Upper lobe of left lung (tissue), 6 donors: ENCODE measurements around the gene CFAP97. TPM values are rescaled to one million over a fixed set of nuclear protein-coding genes. Genes with fewer than 3 reads are reported as not detected.
A peak's percentile ranks its signal among the peaks of the same experiment; 100 is the strongest.

Experiments used
- ATAC-seq, 2 donors: fragments of 200-7000 bp; cut with Tn5 transposase; one replicate each; pipeline ENCODE4 v1.9.1; 2022; ENCODE audit warnings: mild to moderate bottlenecking in 2 of 2, moderate library complexity in 2 of 2; ENCODE audit not compliant: low FRiP score in 2 of 2
- DNase-seq, 2 donors: peaks; one replicate each; pipeline ENCODE4 v3.0.0-alpha.2; 2019 to 2020
- H3K27ac ChIP-seq, 4 donors: fragments of 200-600 bp; sonication (generic); one replicate each; pipeline ENCODE4 v1.5.1; 2016 to 2019
- H3K27me3 ChIP-seq, 4 donors: fragments of 200-600 bp; sonication (generic); one replicate each; pipeline ENCODE4 v1.5.1; 2017 to 2019
- H3K36me3 ChIP-seq, 4 donors: fragments of 200-600 bp; sonication (generic); one replicate each; pipeline ENCODE4 v1.5.1; 2016 to 2019
- H3K4me1 ChIP-seq, 4 donors: fragments of 200-600 bp; sonication (generic); one replicate each; pipeline ENCODE4 v1.5.1; 2018 to 2019
- H3K4me3 ChIP-seq, 4 donors: fragments of 200-600 bp; sonication (generic); one replicate each; pipeline ENCODE4 v1.5.1; 2017 to 2019; ENCODE audit warnings: mild to moderate bottlenecking in 2 of 4, moderate library complexity in 1 of 4
- H3K9me3 ChIP-seq, 4 donors: fragments of 200-600 bp; sonication (generic); one replicate each; pipeline ENCODE4 v1.5.1; 2018 to 2019
- CTCF ChIP-seq, 6 experiments: fragments of 450-650 bp in 4 of 6; fragments of 200-600 bp in 2 of 6; sonication (generic) in 2 of 6; IDR thresholded peaks; one replicate each; pipeline ENCODE4 v1.5.1; 2016 to 2019; ENCODE audit warnings: antibody characterized with exemption in 6 of 6
- EP300 ChIP-seq, 4 donors: sonication (generic); formaldehyde crosslinking; IDR thresholded peaks; one replicate each; pipeline ENCODE4 v1.5.1; 2017; ENCODE audit warnings: antibody characterized with exemption in 4 of 4, control low read depth in 2 of 4
- POLR2A ChIP-seq, 4 donors: fragments of 450-650 bp; IDR thresholded peaks; one replicate each; pipeline ENCODE4 v1.5.1; 2016 to 2017; ENCODE audit warnings: antibody characterized with exemption in 4 of 4, mild to moderate bottlenecking in 2 of 4
- POLR2AphosphoS5 ChIP-seq, 2 donors: sonication (generic); formaldehyde crosslinking; IDR thresholded peaks; one replicate each; pipeline ENCODE4 v1.5.1; 2017; ENCODE audit warnings: antibody characterized with exemption in 2 of 2
- WGBS, 2 donors: methylation state at CpG; one replicate each; pipeline ENCODE4 v1.1.5; 2017 to 2018; 5-methylcytosine and 5-hydroxymethylcytosine counted together
- total RNA-seq, 6 donors: library from RNA; depleted of rRNA in 4 of 6; stranded (reverse); fragments of >200 nt in 4 of 6; gene quantifications; one replicate each; pipeline versions ENCODE4 v1.1.0 to v1.2.1, GENCODE V29; 2016 to 2021
- donor health status: DM: no; HTN: no; CAD: no; lungs with moderate emphysema.
- donor health status: DM: no; HTN: yes; CAD: no; lungs with severe emphysema.

The CFAP97 gene
- total RNA-seq: 10 to 100 TPM; 12.3 to 42.9 (median 24.0) TPM

GRCh38 chr4:185203486-185204237 is at the start of gene CFAP97:
TSS of gene CFAP97 (minus strand) at chr4:185204000. CDS start at chr4:185191196, 12,804 bp downstream.
- peak within 1 kb of the TSS; percentile 92 to 97 (median 96) for H3K27ac ChIP-seq
- ATAC-seq: peak; percentile 93 to 97
- 0% methylated on average over 10 to 27 of the region's 103 CpGs for WGBS, 2 donors
- no peaks in the 10 kb centered on the region for H3K27me3 ChIP-seq
- peaks cover 17 to 35% (median 24%) of the 10 kb centered on the region in 4 donors for H3K4me1 ChIP-seq
- no peaks in the 10 kb centered on the region for H3K36me3 ChIP-seq
- peak; percentile 93 to 98 for DNase-seq
- TF ChIP-seq CTCF (IDR thresholded peaks at IDR 0.05): peak in 2 of 6 experiments; percentile 13 to 15
- TF ChIP-seq POLR2AphosphoS5 (IDR thresholded peaks at IDR 0.05): peak; percentile 33 to 60
- TF ChIP-seq POLR2A (IDR thresholded peaks at IDR 0.05): peak in 3 of 4 donors; percentile 37 to 86 (median 83)
- TF ChIP-seq EP300 (IDR thresholded peaks at IDR 0.05): no peak
- H3K4me3 ChIP-seq: peak within 1 kb of the TSS; percentile 63 to 82 (median 78)
- H3K9me3 ChIP-seq: no peaks in the 10 kb centered on the region

DNA sequence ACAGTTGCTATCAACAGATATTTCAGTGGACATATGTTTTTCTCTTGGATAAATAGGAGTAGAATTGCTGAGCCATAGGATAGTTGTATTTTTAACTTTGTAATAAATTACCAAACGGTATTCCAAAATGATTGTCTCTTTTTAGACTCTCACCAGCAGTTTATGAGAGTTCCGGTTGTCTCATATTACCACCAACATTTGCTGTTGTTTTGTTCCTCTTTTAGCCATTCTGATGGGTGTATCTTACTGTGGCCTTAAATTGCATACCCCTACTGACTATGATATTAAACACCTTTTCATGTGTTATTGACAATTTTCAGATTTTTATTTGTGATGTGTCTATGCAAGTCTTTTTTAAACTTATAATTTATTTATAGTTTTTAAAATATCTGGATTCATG is 45.3 kb upstream of the CFAP97 start:
- ATAC-seq (no peak), DNase-seq (no peak)
- H3K9me3 ChIP-seq: no peaks in the 10 kb centered on the region
- H3K36me3 ChIP-seq: no peaks in the 10 kb centered on the region
- 79 to 86% methylated on average over 2 of the region's 2 CpGs for WGBS, 2 donors
- TF ChIP-seq EP300 (IDR thresholded peaks at IDR 0.05) (no peak), POLR2A (IDR thresholded peaks at IDR 0.05) (no peak), POLR2AphosphoS5 (IDR thresholded peaks at IDR 0.05) (no peak), CTCF (IDR thresholded peaks at IDR 0.05) (no peak)
- no peak overlapping the region for H3K4me3 ChIP-seq
- no peak overlapping the region for H3K27ac ChIP-seq
- H3K27me3 ChIP-seq: no peaks in the 10 kb centered on the region
- peaks cover 0 to under 1% (median 0%) of the 10 kb centered on the region in 4 donors for H3K4me1 ChIP-seq

DNA sequence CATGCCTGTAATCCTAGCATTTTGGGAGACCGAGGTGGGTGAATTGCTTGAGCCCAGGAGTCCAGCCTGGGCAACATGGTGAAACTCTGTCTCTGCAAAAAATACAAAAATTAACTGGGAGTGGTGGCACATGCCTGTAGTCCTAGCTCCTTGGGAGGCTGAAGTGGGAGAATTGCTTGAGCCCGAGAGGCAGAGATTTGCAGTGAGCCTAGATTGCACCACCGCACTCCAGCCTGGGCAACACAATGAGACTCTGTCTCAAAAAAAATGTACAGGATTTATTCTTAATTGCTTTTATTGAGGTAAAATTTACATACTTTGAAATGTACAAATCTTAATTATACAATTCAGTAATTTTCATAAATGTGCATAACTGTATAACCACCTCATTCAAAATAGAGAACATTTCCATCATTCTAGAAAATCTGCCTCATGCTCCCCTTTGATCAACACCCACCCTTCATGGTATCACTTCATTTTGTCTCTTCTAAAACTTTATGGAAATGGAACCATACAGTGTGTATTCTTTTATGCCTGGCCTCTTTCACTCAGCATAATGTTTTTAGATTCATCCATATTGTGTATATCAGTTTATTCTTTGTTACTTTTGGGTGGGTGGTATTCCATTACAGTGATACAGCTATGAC is 44.7 kb upstream of the CFAP97 start:
- TF ChIP-seq EP300 (IDR thresholded peaks at IDR 0.05): no peak
- no peak for TF ChIP-seq CTCF (IDR thresholded peaks at IDR 0.05)
- TF ChIP-seq POLR2AphosphoS5 (IDR thresholded peaks at IDR 0.05): no peak
- TF ChIP-seq POLR2A (IDR thresholded peaks at IDR 0.05): no peak
- Histone ChIP-seq H3K27ac (no peak overlapping the region), H3K36me3 (no peaks in the 10 kb centered on the region), H3K4me3 (no peak overlapping the region), H3K4me1 (no peaks in the 10 kb centered on the region), H3K27me3 (no peaks in the 10 kb centered on the region), H3K9me3 (no peaks in the 10 kb centered on the region)
- DNase-seq: no peak
- no peak for ATAC-seq
- 89 to 92% methylated on average over 3 of the region's 3 CpGs for WGBS, 2 donors

GRCh38 chr4:185247151-185247550 is 43.4 kb upstream of the CFAP97 start:
- Histone ChIP-seq H3K9me3 (no peaks in the 10 kb centered on the region), H3K27me3 (no peaks in the 10 kb centered on the region)
- TF ChIP-seq EP300 (IDR thresholded peaks at IDR 0.05): no peak
- no peak for TF ChIP-seq POLR2AphosphoS5 (IDR thresholded peaks at IDR 0.05)
- TF ChIP-seq POLR2A (IDR thresholded peaks at IDR 0.05): no peak
- TF ChIP-seq CTCF (IDR thresholded peaks at IDR 0.05): no peak

More at GRCh38 chr4:185247151-185247550, 43.4 kb upstream of the CFAP97 start:
- WGBS, 2 donors: 80 to 85% methylated on average over 1 of the region's 1 CpG
- DNase-seq (no peak), ATAC-seq (no peak)
- H3K4me1 ChIP-seq: no peaks in the 10 kb centered on the region
- H3K36me3 ChIP-seq: no peaks in the 10 kb centered on the region
- H3K4me3 ChIP-seq: no peak overlapping the region
- no peak overlapping the region for H3K27ac ChIP-seq
